GM18498 (cell line): ENCODE data around the gene IPP.
"Not testable (repeated sequence)": the region's sequence is repeated elsewhere in the genome, so short reads cannot be mapped to it uniquely, and the experiment has no call there.

ENCODE experiments used
- ATAC-seq: cut with Tn5 transposase; IDR thresholded peaks from one replicate; pipeline ENCODE4 v1.9.1; 2021; ENCODE audit warnings: mild to moderate bottlenecking, moderate library complexity; ENCODE audit not compliant: unreplicated experiment

Gene IPP

GRCh38 chr1:45685308-45686014 lies 65.0 kb downstream of the IPP start:
- ATAC-seq: no peak

DNA sequence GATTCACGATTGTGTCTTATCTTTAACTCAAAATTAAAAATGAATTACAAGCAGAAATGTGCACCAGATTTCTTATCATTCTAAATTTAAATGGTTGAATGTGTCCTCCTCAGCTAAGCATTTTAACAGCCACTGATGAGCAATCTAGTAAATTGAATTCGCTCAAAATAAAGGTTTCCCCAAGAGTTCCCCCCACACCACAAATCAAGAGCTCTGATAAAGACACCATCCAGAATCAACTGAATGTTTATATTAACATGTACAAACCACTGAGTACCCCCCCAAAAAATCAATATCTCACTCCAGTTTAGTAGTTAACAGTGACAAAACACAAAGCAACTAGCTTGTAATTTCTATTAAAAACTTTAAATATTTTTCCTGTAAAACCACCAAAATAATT lies 66.1 kb downstream of the IPP start:
- no peak for ATAC-seq

GRCh38 chr1:45682942-45683341 lies 67.5 kb downstream of the IPP start:
- ATAC-seq: no peak

GRCh38 chr1:45679123-45679522 lies 71.3 kb downstream of the IPP start:
- ATAC-seq: no peak

DNA sequence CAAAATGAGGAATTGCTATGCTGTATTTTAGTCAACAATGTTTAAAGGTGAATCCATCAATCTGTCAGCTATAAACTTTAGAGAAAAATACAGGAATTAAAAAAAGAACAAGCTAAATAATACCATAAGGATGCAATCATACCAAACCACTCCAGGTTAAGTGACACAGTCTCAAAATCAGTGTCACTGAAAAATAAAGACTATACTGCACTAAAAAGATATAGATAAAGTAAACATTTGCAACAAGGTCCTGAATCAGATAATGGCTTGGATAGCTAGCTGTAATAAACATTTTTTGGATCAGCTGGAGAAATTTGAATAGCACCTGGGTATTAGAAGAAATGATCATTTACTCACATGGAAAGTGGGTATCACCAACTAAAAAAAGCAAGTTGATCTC lies 72.0 kb downstream of the IPP start:
- ATAC-seq: no peak

DNA sequence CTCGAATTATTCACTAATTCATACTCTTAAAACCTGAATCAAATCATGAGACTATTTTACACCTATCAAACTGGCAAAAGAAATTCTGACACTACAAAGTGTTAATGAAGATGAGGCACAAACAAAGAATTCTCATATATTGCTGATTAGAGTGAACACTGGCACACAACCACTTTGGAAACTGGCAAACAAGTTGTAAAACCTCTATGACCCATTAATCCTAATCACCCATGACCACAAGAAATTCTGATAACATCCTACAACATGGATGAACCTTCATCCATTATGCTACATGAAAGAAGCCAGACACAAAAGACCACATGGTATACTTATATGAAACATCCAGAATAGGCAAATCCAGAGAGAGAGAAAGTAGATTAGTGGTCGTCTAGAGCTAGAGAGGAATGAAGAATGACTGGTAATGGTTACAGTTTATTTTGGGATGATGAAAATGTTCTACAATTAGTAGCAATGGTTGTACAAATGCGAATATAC lies 72.7 kb downstream of the IPP start:
- no peak for ATAC-seq

DNA sequence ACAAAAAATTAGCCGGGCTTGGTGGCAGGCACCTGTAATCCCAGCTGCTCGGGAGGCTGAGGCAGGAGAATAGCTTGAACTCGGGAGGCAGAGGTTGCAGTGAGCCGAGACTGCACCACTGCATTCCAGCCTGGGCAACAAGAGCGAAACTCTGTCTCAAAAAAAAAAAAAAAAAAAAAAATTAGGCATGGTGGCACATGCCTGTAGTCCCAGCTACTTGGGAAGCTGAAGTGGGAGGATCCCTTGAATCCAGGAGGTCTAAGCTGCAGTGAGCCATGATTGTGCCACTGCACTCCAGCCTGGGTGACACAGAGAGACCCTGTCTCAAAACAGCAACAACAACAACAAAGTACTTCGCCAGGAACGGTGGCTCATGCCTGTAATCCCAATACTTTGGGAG lies 73.9 kb downstream of the IPP start:
- not testable (repeated sequence) for ATAC-seq

DNA sequence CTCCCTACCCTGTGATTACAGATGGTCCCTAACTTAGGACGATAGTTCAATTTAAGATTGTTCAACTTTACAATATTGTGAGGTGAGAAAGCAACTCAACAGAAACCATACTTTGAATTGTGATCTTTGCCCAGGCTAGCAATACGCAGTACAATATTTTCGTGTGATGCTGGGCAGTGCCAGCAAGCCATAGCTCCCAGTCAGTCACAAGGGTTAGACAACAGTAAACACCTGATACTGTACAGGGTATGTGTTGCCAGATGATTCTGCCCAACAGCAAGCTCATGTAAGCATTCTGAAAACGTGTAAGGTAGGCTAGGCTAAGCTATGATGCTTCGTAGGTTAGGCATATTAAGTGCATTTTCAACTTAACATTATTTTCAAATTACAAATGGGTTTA lies 76.0 kb downstream of the IPP start:
- ATAC-seq: no peak

GRCh38 chr1:45673956-45674355 lies 76.5 kb downstream of the IPP start:
- ATAC-seq: no peak

GRCh38 chr1:45669859-45670655 lies 80.4 kb downstream of the IPP start:
- no peak for ATAC-seq

DNA sequence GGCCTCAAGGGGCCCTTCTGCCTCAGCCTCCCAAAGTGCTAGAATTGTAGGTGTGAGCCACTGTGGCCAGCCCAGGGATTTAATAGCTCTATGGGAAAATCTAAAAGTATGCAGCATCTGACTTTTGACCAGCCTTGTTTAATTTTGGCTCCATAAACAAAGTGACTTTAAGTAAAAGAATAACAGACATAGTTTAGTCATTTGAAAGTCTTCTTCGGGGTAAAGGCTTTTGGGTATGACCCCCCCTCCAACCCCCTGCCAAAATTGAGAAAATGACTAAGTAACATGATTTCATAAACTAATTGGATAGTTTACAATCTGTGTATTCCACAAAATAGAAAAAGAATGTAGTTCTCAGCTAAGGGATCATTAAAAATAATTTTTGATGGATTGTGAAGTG lies 81.1 kb downstream of the IPP start:
- no peak for ATAC-seq

GRCh38 chr1:45668526-45668925 lies 81.9 kb downstream of the IPP start:
- no peak for ATAC-seq

GRCh38 chr1:45667321-45668111 lies 82.9 kb downstream of the IPP start:
- no peak for ATAC-seq

- no peak for ATAC-seq
These were observed 83.6 kb downstream of the IPP start for GRCh38 chr1:45666836-45667235.

DNA sequence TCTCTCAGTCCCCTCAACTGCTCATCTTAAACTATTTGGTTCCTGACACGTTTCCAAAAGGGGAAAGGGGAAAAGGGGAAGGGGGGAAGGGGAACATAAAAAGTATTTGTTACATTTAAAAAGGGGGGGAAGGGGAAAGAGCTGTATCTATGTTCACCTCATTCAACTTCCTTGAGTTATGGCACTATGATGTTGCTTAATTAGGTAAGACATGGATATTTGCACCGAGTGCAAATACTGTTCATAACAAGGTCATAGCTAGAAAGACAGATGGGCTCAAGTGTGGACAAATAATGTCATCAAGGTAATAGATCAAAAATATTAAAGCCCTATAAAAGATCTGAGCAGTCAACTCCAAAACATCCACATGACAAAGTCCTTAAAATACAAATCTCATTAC lies 90.1 kb downstream of the IPP start:
- ATAC-seq: no peak

- ATAC-seq: no peak
These were observed 91.2 kb downstream of the IPP start for GRCh38 chr1:45659222-45659621.

GRCh38 chr1:45658171-45658570 lies 92.3 kb downstream of the IPP start:
- ATAC-seq: no peak

DNA sequence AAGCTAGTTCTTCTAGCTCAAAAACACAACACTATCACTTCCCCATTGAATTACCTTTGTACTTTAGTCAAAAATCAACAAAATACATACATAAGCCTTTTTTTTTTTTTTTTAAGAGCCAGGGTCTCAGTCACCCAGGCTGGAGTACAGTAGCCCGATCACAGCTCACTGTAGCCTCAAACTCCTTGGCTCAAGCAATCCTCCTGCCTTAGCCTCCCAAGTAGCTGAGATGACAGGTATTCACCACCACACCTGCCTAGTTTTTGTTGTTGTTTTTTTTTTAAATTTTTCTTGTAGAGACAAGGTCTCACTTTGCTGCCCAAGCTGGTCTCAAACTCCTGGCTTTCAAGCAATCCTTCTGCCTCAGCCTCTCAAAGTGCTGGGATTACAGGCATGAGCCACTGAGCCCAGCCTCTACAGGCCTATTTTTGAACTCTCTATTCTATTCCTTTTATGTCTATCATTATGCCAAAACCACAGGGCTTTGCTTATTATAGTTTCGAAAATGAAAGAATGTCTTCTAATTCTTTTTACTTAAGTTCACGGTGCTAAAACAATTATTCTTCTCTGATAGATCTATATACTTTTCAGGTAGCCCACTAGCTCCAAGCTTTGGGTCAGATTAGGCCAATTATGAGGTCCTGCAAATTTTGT lies 93.8 kb downstream of the IPP start:
- ATAC-seq: no peak

DNA sequence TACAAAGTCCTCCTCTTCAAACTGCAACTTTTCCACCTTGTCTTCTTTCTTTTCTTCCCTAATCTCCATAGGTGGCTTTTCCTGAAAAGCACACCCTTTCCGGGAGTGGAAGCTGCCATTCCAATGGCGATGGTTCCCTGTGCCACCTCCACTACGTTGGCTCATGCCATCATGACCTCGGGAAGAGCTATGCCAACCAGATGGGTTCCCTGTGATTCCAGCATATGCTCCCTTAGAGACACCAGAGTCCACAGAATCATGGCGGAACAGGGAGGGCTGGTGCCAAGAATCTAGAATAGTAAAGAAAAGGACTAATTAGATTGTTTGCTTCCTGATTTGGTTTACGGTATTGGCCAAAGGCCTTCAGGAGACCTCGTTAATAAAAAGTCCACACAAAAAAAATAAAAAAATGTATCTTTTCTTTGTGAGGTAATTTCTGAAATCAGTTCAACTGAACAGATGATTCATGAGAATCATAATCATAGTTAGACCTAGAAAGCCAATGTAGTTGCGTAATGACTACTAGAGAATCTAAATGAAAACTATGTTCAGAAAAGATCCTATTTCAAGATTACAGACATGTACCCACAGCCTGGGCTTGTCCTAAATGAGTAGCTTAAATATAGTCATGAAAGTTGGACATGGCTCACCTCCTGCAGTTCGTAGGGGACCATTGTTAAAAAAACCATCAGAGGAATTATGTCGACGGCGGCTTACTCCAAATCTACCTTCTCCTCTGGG lies 95.7 kb downstream of the IPP start:
- ATAC-seq: no peak
